HG03439 (cell line): ENCODE results near the gene GPR17.

ENCODE experiments used
- ATAC-seq: cut with Tn5 transposase; IDR thresholded peaks from one replicate; pipeline ENCODE4 v1.9.1; 2021; ENCODE audit warnings: mild to moderate bottlenecking, moderate library complexity; ENCODE audit not compliant: unreplicated experiment

GPR17 gene

DNA sequence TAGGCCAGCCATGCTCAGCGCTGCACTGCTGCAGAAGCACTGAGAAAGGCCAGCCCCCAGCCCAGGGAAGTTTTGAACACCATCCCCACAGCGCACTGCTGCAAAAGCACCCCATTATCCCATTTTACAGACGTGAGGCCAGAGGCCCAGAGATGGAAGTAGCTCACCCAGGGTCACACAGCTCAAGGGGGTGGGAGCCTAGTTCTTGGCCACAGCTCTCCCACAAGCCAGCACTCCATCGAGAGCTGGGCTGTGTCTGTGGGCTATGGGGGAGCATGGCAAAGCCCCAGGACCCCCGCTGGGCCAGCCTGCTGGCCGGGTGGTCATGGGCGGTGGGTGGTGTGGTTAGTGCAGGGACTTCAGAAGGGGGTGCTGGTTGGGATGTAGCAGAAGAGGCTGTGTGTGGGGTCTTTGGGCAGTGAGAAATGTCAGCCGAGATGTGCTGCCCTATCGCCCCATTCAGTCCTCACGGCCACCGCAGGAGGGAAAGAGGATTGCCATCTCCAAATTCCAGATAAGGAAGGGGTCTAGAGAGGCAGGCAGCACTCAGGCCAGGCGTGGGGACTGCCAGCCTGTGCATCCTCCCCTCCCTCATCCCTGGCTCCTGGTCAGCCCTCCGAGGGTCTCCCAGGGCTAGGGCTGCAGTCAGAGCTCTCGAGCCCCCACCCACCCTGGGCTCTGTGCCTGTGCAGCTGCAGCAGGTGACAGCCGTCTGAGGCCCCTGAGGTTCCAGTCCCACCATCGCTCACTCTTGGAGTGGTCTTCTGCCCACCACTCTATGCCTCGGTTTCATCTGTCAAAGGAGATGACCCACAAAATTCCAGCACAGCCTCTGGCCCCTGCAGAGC is 17.0 kb upstream of the GPR17 start:
- ATAC-seq: no peak

DNA sequence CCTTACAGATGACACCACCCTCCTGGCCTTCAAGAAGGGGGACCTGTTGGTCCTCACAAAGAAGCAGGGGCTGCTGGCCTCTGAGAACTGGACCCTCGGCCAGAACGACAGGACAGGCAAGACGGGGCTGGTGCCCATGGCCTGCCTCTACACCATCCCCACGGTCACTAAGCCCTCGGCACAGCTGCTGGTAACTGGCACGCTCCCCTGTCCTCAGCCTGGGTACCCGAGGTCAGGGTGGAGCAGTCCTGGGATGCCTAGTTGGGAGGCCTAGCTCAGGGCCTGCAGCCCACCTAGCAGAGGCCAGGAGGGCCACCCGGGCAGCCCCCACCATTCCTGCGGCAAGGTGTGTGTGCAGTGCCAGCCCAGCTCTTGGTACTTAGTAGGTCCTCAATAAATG is 16.3 kb upstream of the GPR17 start:
- ATAC-seq: no peak

DNA sequence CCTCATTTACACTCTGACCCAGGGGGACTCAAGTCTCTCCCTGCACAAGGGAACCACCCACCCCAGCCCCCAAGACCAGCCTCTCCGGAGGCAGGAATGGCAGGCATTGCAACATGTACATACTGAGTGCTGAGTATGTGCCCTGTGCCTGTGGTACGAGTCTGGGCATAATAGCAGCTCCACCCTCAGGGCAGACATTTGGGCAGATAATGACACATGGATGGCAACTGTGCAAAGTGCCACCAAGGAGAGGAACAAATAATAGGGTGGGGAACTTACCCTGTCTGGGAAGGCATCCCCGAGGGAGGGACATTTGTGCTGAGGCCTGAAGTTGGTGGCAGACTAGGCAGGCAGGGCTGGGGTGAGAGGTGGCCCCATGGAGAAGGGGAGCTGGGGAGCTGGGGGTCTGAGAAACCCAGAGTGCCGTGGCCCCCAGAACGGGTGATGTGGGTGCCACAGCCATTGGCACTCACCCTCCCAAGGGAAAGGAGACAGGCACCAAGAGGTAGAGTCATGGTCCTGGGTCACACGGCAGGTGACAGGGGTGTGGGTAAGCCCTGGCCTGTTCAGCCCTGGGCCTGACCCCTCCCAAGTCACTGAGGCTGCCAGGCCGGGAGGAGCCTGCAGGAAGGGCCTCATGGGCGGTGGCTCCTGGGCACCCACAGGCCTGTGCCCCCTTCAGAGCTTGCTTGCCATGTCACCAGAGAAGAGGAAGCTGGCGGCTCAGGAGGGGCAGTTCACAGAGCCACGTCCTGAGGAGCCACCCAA is 15.7 kb upstream of the GPR17 start:
- ATAC-seq: no peak

DNA sequence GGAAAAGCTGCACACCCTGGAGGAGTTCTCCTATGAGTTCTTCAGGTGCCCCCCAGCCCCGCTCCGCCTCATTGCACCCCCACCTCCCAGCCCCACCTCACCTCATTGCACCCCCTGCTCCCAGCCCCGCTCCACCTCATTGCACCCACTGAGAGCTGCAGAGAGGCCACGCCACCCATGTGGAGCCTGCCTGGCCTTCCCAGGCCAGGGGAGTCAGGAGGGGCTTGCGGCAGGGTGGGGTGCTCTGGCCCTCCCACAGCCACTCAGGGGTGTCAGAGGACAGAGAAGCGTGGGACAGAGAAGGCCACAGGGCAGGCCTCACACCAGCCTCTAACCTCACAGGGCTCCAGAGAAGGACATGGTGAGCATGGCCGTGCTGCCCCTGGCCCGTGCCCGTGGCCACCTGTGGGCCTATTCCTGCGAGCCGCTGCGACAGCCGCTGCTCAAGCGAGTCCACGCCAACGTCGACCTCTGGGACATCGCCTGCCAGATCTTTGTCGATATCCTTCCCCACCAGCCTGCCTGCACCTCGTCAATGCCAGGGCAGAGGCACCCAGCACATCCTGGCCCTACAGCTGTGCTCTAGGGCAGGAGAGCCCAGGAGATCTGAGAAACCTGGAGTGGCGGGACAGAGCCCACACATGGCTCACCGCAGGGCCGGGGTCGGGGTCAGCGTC is 15.0 kb upstream of the GPR17 start:
- no peak for ATAC-seq

DNA sequence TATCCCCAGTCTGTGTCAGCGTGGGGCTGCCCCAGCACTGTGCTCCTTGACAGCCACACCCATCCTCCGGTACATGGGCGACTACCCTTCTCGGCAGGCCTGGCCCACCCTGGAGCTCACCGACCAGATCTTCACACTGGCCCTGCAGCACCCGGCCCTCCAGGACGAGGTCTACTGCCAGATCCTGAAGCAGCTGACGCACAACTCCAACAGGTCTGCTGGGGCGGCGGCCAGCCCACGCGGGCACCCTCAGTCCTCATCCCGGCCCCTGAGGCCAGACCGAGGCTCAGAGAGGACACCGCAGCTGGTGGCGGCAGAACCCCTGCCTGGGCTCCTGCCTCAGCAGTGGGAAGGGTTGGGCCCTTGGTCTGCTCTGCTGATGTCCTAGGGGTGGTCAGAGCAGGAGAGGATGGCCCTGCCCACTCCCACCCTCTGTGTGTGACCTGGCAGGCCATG is 14.4 kb upstream of the GPR17 start:
- ATAC-seq: no peak

DNA sequence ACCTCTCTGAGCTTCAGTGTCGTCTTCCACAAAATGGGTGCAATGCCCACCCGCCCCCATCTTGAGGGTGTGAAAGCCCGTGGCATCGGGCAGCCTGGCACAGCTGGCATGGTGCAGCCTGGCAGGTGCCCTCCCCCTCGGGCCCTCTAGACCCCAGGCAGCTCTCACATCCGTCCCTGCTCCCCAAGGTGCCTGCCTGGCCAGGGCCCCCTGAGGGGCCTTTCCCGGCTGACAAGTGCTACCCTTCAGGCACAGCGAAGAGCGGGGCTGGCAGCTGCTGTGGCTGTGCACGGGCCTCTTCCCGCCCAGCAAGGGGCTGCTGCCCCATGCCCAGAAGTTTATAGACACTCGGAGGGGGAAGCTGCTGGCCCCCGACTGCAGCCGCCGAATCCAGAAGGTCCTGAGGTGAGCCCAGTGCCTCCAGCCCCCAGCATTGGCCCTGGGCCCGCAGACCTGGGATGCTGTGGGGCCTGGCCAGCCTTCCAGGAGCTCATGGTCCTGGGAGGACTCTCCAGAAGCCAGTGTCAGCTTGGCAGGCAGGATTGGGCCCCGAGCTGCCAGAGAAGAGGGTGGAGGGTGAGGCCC is 13.9 kb upstream of the GPR17 start:
- ATAC-seq: no peak

DNA sequence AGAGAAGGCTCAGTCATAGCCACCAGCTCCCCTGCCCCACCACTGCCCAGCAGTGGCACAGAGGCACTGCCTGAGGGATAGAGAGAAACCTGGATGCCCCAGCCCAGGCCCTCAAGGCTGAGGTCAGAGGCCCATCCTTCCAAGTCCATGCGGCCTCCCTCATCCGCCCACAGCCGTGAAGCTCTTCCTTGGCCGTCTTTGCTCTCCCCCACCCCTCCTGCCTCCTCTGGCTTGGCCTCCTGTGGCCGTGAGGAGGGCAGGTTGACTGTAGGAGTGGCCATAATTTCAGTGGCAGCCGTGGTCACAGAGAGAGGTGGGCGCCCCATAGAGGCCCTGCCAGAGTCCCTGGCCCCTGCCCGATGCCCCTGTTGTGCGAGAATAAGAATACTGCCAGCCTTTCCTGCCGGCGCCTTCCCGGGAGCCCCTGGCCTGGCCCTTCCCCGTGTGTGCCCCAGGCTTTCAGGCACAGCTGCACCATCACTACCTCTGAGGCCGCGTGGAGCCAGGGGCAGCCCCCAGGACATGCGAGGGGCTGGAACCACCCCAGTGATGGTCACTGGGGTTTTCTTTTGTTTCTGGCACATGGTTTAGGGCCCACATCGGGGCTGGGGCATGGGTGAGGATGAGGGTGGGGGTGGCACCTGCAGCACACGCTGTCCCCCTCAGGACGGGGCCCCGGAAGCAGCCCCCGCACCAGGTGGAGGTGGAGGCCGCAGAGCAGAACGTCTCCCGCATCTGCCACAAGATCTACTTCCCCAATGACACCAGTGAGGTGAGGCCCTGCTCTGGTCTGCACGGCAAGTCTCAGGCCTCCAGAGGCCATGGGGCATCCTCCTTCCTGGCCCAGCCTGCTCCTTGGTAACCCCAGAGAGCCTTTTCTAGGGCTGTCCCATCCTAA is 13.1 kb upstream of the GPR17 start:
- ATAC-seq: no peak

DNA sequence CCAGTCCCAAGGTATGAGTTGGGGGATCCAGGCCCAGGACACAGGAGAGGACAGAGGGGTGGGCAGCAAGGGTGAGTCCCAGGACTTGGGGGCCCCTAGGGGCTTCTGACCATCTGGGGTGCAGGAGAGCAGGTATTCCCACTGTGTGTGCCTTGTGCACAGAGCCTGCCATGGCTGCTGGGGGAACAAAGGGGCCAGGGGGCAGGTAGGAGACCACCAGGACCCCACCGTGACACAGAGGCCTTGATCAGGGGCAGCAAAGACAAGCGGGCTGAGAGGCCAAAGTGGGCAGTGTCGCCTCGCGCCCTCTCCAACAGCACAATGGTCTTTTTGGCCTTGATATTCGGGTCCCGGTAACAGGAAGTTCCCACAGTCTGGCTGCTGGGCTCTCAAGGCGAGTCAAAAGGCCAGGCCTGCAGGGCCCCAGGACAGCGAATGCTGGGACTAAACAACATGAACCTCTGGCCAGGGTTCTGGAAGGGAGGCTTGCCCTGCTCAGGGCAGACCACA is 12.3 kb upstream of the GPR17 start:
- ATAC-seq: no peak

DNA sequence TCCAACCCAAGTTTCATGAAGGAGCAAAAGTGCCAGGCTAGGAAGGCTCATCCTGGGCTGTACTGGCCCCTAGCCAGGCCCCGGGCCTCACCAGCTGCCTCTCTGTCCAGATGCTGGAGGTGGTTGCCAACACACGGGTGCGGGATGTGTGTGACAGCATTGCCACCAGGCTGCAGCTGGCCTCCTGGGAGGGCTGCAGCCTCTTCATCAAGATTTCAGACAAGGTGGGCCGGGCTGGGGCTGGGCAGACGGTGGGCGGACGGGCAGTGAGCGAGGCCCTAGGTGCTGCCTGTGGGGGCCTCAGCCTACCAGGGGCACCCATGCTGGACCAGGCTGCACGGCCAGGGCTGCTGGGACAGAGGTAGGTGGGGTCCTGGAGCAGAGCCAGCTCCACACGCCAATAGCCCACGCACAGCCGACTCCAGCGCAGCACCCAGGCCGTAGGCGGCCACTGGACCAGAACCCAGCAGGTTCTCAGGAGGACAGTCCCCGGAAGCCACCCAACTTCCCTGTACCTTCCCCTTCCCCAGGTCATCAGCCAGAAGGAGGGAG is 11.8 kb upstream of the GPR17 start:
- ATAC-seq: no peak

DNA sequence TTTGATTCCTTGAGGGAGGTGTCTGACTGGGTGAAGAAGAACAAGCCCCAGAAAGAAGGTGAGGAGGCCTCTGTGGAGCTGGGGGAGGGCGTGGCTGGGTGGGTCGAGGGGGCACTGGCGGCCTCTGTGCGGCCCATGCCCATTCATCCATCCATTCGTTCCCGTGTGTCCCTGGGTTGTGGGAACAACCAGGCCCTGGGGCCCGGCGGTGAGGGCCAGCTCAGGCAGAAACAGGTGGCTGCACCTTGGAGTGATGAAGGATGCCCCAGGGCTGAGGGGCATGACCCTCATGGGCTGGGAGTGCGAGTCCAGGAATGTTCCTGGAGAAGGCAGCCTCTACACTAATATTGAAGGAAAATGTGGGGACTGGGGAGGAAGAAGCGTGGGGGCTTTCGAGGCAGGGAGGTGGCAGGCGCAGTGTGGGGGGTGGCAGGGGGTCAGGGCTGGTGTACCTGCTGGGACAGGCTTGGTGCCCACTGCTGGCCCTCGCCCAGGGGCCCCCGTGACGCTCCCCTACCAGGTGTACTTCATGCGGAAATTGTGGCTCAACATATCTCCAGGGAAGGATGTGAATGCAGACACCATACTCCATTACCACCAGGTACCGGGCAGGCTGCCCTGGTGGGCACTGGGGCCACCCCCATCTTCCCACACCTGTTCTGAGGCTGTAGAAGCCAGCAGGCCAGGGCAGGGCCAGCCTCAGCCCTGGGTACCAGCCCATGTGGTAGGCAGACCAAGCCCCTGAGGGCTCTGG is 11.2 kb upstream of the GPR17 start:
- ATAC-seq: no peak

DNA sequence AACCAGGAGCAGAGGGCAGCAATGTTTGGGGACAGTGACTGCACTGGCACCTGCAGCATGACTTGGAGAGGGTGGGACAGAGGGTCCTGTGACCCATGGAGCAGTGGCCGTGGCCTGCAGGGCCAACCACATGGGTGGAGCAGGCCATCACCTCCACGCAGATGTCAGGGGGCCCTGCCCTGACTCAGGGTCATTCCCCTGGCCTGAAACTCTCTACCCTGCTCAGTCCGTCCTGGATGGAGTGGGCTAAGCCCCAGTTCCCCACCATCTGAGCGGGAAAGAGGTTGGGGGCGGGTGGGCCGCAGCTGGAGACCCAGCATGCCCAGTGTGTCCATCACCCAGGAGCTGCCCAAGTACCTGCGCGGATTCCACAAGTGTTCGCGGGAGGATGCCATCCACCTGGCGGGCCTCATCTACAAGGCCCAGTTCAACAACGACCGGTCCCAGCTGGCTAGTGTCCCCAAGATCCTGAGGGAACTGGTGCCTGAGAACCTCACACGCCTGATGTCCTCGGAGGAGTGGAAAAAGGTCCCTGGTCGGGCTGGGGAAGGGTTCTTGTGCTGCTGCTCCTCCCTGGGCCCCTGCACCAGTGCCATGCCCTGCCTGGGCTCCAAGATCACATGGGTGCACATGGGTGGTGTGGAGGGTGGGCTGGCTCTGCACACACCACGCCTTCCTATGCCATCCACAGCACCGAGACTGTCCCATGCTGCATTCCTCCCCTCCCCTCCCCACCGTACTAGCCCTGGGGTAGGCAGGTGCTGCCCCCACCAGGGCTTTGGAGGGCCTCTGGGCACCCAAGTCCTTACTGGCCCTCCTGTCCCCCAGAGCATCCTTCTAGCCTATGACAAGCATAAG is 10.3 kb upstream of the GPR17 start:
- ATAC-seq: no peak

DNA sequence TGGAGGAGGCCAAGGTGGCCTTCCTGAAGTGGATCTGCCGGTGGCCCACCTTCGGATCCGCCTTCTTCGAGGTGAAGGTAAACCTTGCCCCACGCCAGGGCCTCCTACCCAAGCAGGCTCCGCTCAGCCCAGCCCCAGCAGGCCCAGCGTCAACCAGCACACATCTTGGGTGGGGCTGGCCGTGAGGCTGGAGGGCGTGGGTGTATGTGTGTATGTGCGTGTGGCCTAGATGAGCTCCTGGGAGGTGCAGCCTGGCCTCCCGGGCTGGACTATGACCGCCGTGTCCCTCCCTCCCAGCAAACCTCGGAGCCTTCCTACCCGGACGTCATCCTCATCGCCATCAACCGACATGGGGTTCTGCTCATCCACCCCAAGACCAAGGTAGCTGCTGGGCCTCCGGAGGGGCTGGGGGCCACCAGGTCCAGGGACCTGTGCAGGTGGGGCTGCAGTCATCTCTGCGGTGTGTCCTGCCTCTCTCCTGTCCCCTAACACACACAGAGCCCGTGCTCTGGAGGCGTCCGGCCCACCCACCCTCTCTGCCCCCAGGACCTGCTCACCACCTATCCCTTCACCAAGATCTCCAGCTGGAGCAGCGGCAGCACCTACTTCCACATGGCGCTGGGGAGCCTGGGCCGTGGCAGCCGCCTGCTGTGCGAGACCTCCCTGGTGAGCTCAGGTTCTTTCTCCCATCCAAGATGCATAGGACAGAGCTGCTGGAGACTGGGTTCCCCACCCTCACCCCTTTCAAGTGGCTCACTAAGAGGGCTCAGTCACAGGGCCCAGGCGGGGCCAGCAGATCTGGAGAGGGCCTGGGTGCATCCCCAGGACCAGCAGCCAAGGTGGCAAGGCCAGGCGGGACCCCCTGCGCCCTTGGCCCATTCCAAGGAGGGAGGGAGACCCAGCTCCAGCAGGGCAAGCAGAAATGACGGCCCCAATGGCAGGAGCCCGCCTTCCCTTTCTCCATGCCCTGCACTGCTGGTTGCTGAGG is 9.4 kb upstream of the GPR17 start:
- no peak for ATAC-seq

DNA sequence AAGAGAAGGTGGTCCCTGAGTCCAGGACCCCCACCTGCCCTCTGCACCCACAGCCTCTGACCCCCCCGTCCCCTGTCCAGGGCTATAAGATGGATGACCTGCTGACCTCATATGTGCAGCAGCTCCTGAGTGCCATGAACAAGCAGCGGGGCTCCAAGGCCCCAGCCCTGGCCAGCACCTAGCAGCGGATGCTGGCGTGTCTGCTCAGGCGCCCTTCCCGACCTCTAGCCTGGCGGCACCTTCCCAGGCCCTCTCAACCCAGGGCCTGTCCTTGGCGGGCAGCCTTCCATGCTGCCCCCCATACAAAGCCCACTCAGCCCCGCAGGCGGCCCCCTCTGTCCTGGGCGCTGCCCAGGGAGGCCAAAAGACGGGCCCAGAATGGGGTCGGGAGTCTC is 8.7 kb upstream of the GPR17 start:
- ATAC-seq: no peak

DNA sequence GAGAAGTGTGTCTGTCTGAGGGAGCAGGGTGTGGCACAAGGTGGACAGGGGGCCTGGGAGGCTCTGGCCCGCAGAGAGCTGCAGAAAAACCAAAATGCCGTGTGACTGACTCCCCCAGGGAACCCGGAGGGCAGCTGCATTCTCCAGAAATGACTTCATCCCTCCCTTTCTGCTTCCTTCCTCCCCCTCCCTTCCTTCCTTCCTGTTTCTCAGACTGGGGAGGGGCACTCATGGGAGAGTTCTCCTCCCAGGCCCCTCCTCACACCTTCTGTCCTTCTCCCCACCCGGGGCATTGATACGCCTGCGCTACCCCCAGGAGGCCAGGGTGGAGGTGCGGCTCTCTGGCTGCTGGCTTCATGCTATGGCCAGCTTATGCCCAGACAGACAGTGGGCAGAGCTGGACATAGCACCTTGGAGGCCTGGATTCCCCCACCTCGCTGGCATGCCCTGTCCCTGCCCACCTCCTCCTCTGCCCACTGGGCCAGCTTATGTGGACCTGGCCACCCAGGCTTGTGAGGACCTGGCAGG is 8.2 kb upstream of the GPR17 start:
- no peak for ATAC-seq

DNA sequence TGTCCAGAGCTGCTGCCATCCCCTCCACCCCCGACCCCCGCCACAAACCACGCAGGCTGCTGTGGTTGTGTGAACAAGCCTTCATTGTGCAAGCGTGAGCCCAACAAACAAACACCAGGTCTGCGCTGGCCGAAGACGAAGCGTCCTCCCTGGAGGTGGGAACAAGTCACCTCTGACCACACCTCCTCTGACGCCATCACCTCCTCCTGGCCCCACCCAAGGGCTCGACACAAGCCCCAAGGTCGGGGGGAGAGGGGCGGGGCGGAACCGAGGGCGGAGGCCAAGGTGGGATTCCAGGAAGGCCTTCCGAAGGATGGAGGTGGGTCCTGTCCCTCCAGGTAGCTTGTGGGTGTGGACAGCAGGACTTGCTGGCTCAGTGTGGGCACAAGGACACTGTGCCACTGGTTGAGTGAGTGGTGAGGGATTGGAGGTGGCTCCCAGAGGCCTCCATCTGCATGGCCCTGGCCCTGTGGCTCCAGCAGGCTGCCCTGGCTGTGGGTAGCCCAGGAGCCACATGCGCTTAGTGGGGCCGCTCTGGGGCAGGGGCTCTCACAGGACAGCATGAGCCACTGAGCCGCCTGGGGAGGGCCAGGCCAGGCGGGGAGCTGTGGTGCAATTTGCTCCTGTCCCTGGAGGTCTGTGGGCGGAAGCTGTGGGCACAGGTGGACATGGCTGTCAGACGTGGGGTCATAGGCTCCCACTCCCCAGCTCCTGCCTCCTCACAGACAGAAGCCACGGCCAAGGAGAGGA is 7.4 kb upstream of the GPR17 start:
- no peak for ATAC-seq

DNA sequence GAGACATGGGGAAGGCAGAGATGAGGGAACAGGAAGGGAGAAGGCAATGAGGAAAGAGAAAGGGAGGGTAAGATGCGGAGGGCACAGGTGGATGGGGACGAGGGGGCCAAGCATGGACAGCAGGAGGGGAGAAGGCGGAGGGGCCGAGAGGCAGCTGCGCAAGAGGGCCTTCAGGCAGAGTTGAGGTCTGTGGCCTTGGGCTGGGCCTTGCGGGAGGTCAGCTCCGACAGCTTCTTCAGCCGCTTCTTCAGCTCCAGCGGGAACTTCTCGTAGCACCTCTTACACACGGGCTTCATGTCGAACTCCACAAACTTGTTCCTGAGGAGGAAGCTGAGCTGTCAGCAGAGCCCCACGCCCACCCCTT is 6.9 kb upstream of the GPR17 start:
- ATAC-seq: no peak
